GM23338 (cell line): Measurements from ENCODE around the gene SRGAP2B. TPM values are rescaled to one million over a fixed set of nuclear protein-coding genes. Genes with fewer than 3 reads are reported as not detected.
"Not testable (repeated sequence)": the region's sequence is repeated elsewhere in the genome, so short reads cannot be mapped to it uniquely, and the experiment has no call there.

Experiments used
- ATAC-seq: fragments of 200-7000 bp; cut with Tn5 transposase; 3 replicates; pipeline ENCODE4 v1.9.1; 2020
- DNase-seq: peaks from one replicate; pipeline ENCODE4 v3.0.0-alpha.2; 2015; ENCODE audit warnings: low spot score
- H2AFZ ChIP-seq: fragments of 200-600 bp; sonication (generic); 2 replicates; pipeline ENCODE4 v1.8.0; 2016; ENCODE audit warnings: antibody characterized with exemption, mild to moderate bottlenecking, moderate library complexity
- H3F3A ChIP-seq: fragments of 200-600 bp; sonication (generic); replicated peaks from 2 replicates; pipeline ENCODE4 v1.8.0; 2017; ENCODE audit warnings: antibody characterized with exemption, mixed run types, low read depth
- H3K27ac ChIP-seq: fragments of 200-600 bp; sonication (generic); 2 replicates; pipeline ENCODE4 v1.6.1; 2016; ENCODE audit warnings: low read depth
- H3K27me3 ChIP-seq: fragments of 200-600 bp; sonication (generic); 2 replicates; pipeline ENCODE4 v1.8.0; 2016; ENCODE audit warnings: mild to moderate bottlenecking, mixed run types, moderate library complexity; ENCODE audit not compliant: insufficient read depth
- H3K36me3 ChIP-seq: fragments of 200-600 bp; sonication (generic); 2 replicates; pipeline ENCODE4 v1.8.0; 2016; ENCODE audit warnings: mild to moderate bottlenecking; ENCODE audit not compliant: insufficient read depth
- H3K4me1 ChIP-seq: fragments of 200-600 bp; sonication (generic); 2 replicates; pipeline ENCODE4 v1.8.0; 2016; ENCODE audit warnings: mild to moderate bottlenecking, moderate library complexity; ENCODE audit not compliant: insufficient read depth
- H3K4me2 ChIP-seq: fragments of 200-600 bp; sonication (generic); 2 replicates; pipeline ENCODE4 v1.7.1; 2017; ENCODE audit warnings: mixed run types
- H3K4me3 ChIP-seq: fragments of 200-600 bp; sonication (generic); 2 replicates; pipeline ENCODE4 v1.6.1; 2016; ENCODE audit warnings: mixed run types
- H3K79me2 ChIP-seq: fragments of 200-600 bp; sonication (generic); replicated peaks from 2 replicates; pipeline ENCODE4 v1.8.0; 2017; ENCODE audit warnings: mild to moderate bottlenecking; ENCODE audit not compliant: insufficient read depth
- H3K9me2 ChIP-seq: fragments of 200-600 bp; sonication (generic); 2 replicates; pipeline ENCODE4 v1.8.0; 2017; ENCODE audit not compliant: insufficient read depth
- H4K20me1 ChIP-seq: fragments of 200-600 bp; sonication (generic); replicated peaks from 2 replicates; pipeline ENCODE4 v1.8.0; 2017; ENCODE audit warnings: mild to moderate bottlenecking; ENCODE audit not compliant: insufficient read depth
- H3K27ac Mint-ChIP-seq: 2 replicates; pipeline ENCODE4 v1.8.0; 2020; ENCODE audit warnings: inconsistent platforms, mild to moderate bottlenecking, moderate library complexity, mixed read lengths
- H3K27me3 Mint-ChIP-seq: 3 replicates; pipeline ENCODE4 v1.8.0; 2022; ENCODE audit warnings: low read depth, mild to moderate bottlenecking, moderate library complexity, mixed read lengths, inconsistent platforms; ENCODE audit not compliant: insufficient read depth, poor library complexity
- H3K36me3 Mint-ChIP-seq: 3 replicates; pipeline ENCODE4 v1.8.0; 2021; ENCODE audit warnings: low read depth, mild to moderate bottlenecking, inconsistent platforms, moderate library complexity, mixed read lengths
- H3K4me1 Mint-ChIP-seq: 3 replicates; pipeline ENCODE4 v1.8.0; 2020; ENCODE audit warnings: mild to moderate bottlenecking, inconsistent platforms, mixed read lengths
- H3K4me3 Mint-ChIP-seq: 3 replicates; pipeline ENCODE4 v1.8.0; 2021; ENCODE audit warnings: moderate library complexity, mild to moderate bottlenecking, inconsistent platforms, mixed read lengths
- H3K9me3 Mint-ChIP-seq: 3 replicates; pipeline ENCODE4 v1.8.0; 2020; ENCODE audit warnings: moderate library complexity, mild to moderate bottlenecking, inconsistent platforms, mixed read lengths
- polyA plus RNA-seq: library from polyadenylated mRNA; unstranded; fragments of >200 nt; fragmentation: Nextera tagmentation; extraction: Ambion mirVana; gene quantifications from 2 replicates; pipeline ENCODE4 v1.2.1, GENCODE V29; 2016
- total RNA-seq: library from RNA; depleted of rRNA; stranded (reverse); fragments of >200 nt; shearing (Covaris generic); gene quantifications from 2 replicates; pipeline ENCODE4 v1.2.3, GENCODE V29; 2014

SRGAP2B gene
- total and polyA plus RNA-seq, 2 experiments from 2014 or later: 17.4 to 28.8 TPM

DNA sequence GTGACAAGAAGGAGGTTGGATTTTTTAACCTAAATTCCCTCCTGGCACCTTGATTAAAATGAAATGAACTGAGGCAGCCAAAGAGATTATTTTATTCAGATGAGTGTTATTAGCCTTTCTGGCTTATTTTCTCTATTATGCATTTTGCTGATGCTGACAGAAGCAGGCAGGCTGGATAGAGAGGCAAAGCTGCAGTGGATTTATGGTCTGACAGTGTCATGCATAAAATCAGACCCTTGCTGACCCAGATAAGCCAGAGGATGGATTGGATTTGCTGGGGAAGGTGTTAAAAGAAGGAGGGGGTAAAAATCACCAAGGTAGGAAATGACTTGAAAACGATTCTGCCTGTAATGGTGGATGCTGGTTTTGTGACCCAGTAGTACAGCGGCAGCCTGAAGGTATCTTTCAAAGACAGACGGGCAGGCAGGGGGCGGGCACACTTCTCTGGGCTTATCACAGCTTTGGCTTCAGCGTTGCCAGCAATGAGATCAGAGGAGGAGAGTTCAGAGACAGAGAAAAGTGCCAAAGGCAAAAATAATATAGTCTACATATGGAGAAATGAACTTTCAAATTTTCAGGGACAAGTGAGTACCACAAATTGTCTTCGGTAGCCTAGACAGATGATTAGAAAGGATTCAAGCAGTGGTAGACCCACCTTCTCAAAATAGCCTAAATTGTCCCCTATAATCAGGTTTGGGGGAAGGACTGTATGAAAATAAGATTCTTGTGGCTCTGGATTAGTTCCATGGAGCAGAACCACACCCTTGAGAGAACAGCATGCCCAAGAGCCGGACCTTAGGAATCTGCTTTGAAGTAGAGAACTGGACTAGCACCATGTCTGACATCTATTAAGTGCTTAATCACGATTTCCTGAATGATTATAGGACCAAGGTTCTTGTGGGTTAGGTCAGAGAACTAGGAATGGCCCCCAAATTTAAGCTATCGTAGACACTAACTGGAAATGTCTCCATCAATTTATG is 133.2 kb downstream of the SRGAP2B start:
- H3K27ac ChIP-seq, H3K4me1 ChIP-seq, H3K36me3 ChIP-seq, H3K4me3 Mint-ChIP-seq, H3K27me3 Mint-ChIP-seq, H3K79me2 ChIP-seq, H3K27ac Mint-ChIP-seq, H3K4me2 ChIP-seq, H3F3A ChIP-seq, H3K4me1 Mint-ChIP-seq, H3K36me3 Mint-ChIP-seq, DNase-seq, H2AFZ ChIP-seq, H4K20me1 ChIP-seq, H3K9me3 Mint-ChIP-seq, H3K9me2 ChIP-seq, H3K27me3 ChIP-seq, H3K4me3 ChIP-seq: not testable (repeated sequence)
- ATAC-seq: peak; percentile 61

DNA sequence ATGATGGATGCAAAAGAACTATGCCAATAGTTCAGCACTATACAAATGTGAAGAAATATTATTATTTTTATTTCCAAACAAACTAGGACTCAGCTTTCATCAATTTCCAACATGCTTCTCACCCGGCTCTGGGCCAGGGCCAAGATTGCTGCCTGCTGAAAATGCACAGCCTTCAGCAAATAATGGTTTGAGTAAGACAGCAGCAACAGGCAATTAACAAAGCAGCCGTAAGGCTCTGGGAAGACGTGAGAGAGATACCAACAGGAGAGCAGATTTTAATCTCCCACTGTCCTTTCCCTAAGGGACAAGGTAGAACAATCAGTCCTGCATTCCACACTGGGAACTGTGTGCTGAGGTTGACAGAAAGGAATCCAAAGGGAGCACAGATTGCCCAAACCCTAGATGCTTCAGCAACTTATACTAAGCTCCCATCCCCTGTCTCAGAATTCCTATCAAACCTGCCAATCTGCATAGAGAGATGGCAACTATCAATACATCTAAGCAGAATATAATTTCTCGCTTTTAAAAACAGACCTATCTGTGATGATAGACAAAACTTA is 134.1 kb downstream of the SRGAP2B start:
- not testable (repeated sequence) for H3F3A ChIP-seq, H3K27me3 ChIP-seq, H3K4me2 ChIP-seq, H3K27me3 Mint-ChIP-seq, H3K4me1 Mint-ChIP-seq, H3K9me3 Mint-ChIP-seq, DNase-seq, H3K36me3 Mint-ChIP-seq, H4K20me1 ChIP-seq, H3K4me3 ChIP-seq, H3K27ac Mint-ChIP-seq, H3K79me2 ChIP-seq, H3K9me2 ChIP-seq, H2AFZ ChIP-seq, H3K4me1 ChIP-seq, H3K27ac ChIP-seq, H3K4me3 Mint-ChIP-seq, H3K36me3 ChIP-seq
- ATAC-seq: peak; percentile 85

DNA sequence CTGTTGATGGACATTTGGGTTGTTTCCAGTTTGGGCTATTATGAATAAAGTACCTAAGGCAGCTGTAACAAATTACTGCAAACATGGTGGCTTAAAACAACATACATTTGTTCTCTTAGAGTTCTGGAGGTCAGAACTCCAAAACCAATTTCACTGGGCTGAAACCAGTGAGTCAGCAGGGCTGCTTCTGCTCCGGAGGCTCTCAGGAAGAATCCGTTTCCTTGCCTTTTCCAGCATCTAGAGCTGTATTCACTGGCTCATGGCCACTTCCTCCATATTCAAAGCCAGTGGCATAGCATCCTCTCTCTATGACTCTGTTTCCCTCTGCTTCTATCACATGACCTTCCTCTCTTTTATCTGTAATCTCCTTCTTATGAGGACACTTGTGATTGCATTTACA is 146.7 kb downstream of the SRGAP2B start:
- not testable (repeated sequence) for H3K9me3 Mint-ChIP-seq, H3K36me3 Mint-ChIP-seq, H3K27ac ChIP-seq, H3K9me2 ChIP-seq, H4K20me1 ChIP-seq, H3K27me3 Mint-ChIP-seq, ATAC-seq, H3K4me2 ChIP-seq, H3K79me2 ChIP-seq, H3K4me1 ChIP-seq, H3F3A ChIP-seq, H3K4me1 Mint-ChIP-seq, H3K4me3 ChIP-seq, H3K36me3 ChIP-seq, H3K4me3 Mint-ChIP-seq, H3K27ac Mint-ChIP-seq, H3K27me3 ChIP-seq, DNase-seq, H2AFZ ChIP-seq

DNA sequence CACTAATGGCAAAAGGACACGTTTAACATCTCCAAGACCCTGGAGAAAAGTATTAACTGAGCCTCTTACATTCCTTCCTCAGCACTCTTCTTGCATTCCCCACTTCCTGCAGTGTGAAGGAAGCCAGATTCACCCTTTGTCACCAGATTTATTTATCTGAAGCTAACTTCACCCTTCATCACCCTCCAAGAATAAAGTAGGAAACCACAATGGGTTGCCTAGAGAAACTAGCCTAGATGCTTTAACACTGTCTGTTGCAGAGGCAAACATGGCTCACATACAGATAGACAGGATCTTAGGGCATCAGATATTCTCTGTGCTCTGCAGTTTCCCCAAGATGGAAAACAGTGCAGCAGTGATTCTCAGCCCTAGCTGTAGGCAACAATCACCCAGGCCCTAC is 147.6 kb downstream of the SRGAP2B start:
- H3K4me3 ChIP-seq, H3F3A ChIP-seq, H4K20me1 ChIP-seq, H3K9me3 Mint-ChIP-seq, DNase-seq, H2AFZ ChIP-seq, H3K36me3 ChIP-seq, H3K4me2 ChIP-seq, H3K9me2 ChIP-seq, H3K27me3 Mint-ChIP-seq, H3K79me2 ChIP-seq, H3K27ac ChIP-seq, H3K4me3 Mint-ChIP-seq, H3K4me1 Mint-ChIP-seq, H3K27ac Mint-ChIP-seq, H3K36me3 Mint-ChIP-seq, H3K4me1 ChIP-seq, ATAC-seq, H3K27me3 ChIP-seq: not testable (repeated sequence)

DNA sequence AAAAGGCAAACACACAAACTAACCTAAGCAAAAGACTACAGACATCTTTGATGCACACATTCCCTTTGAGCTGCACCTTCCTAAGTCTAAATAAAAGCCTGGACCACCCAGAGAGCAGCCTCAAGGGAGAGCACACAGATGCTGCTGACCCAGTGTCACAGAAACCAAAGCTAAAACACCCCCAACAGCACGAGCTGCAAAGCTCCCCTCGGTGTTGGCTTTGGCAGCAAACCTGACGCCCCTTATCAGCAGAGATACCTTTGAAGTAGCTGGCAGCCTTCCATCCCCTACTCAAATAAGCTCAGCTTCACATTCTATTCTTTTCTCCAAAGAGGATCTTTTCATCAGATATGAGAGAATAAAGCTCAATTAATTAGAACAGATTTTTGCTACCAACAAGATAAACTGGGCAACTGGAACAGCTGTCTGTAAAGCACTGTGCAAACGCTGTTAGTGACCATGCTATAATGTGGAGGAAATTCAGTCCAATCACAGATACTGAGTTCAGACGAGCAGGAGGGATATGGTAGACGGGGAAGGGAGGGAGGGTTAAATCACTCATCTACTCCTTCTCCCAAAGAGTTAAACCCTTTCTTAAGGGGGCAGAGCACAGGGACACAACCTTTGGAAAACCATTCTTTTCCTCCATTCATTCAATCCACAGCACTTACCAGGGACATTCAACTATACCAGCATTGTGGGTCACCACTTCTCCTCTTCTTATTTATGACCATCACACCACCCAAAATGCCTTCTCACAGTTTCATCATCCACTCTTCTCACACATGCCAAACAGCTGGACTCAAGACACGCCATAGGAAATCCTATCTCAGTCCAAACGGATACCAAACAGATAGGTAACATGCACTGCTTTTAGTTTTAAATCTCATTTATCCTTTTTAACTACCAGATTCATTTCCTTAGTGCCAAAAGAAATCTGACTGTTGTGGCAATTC is 148.3 kb downstream of the SRGAP2B start:
- not testable (repeated sequence) for H3F3A ChIP-seq, H3K4me3 ChIP-seq, H3K36me3 ChIP-seq, H4K20me1 ChIP-seq, H3K4me2 ChIP-seq, H3K27ac Mint-ChIP-seq, H3K4me1 ChIP-seq, H2AFZ ChIP-seq, H3K9me3 Mint-ChIP-seq, H3K9me2 ChIP-seq, H3K27me3 ChIP-seq, H3K4me3 Mint-ChIP-seq, H3K27ac ChIP-seq, H3K4me1 Mint-ChIP-seq, H3K27me3 Mint-ChIP-seq, H3K36me3 Mint-ChIP-seq, H3K79me2 ChIP-seq, DNase-seq
- peak; percentile 82 for ATAC-seq

DNA sequence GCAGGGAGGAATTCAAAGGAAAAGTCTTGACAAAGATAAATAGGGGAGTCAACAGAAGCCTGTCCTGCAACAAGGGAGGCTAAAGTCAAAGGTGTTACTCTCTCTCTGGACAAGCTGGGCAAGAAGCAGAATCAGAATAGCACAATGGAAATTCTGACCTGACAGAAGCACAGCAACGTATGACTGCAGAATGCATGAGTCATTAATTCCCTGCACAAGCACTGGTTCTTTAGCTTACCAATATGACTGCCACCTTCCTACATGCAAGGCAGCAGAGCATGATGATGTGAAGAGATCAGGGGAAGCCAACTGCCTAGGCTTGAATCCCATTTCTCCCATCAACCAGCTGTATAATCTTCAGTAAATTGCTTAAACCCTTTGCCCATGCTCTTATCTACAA is 153.4 kb downstream of the SRGAP2B start:
- ATAC-seq, H3K9me3 Mint-ChIP-seq, H2AFZ ChIP-seq, H3K27me3 Mint-ChIP-seq, H3K27me3 ChIP-seq, H3K27ac ChIP-seq, DNase-seq, H3K36me3 ChIP-seq, H4K20me1 ChIP-seq, H3K36me3 Mint-ChIP-seq, H3K79me2 ChIP-seq, H3K9me2 ChIP-seq, H3K4me3 ChIP-seq, H3F3A ChIP-seq, H3K4me1 ChIP-seq, H3K4me3 Mint-ChIP-seq, H3K4me2 ChIP-seq, H3K4me1 Mint-ChIP-seq, H3K27ac Mint-ChIP-seq: not testable (repeated sequence)
